ENCODE measurements around the gene PSMD7. TPM values are rescaled to one million over a fixed set of nuclear protein-coding genes. Genes with fewer than 3 reads are reported as not detected.
A peak's percentile ranks its signal among the peaks of the same experiment; 100 is the strongest.

The PSMD7 gene
- total and polyA plus RNA-seq, 2 of the 13 experiments (the other 11 are each of a cell fraction or from before 2014, with no cell fraction given): 105 to 224 TPM

- no peak for TF ChIP-seq HMGXB4 (CRISPR knock-in tag; IDR thresholded peaks at IDR 0.05; ENCODE audit: borderline replicate concordance in 1 of 2, low read depth in 1 of 2)
Measured at GRCh38 chr16:74296104-74296431, 546 bp upstream of the PSMD7 start (continued).

- Histone ChIP-seq H3K4me2 (ENCODE audit: low read depth, low read length) (peak overlapping the region; percentile 96), H3K36me3 (replicated peaks in 1 of 2; ENCODE audit: control insufficient read depth in 1 of 2, insufficient read depth in 2 of 2, low read length in 2 of 2) (peaks cover 8 to 40% of the 10 kb centered on the region in 2 experiments), H2AFZ (ENCODE audit: low read length) (no peak overlapping the region), H4K20me1 (ENCODE audit: insufficient read depth, low read length) (no peaks in the 10 kb centered on the region), H3K9ac (ENCODE audit: insufficient read depth, low read depth, low read length) (peak overlapping the region; percentile 99), H3K27me3 (ENCODE audit: control insufficient read depth in 1 of 2, insufficient read depth in 2 of 2, low read length in 2 of 2) (no peaks in the 10 kb centered on the region; a peak in 1 of 5 replicates), H3K79me2 (ENCODE audit: insufficient read depth, low read length) (peaks cover 34% of the 10 kb centered on the region), H3K27ac (ENCODE audit: extremely low read length, insufficient read depth, low read length) (peak overlapping the region; percentile 84), H3K4me3 (replicated peaks in 1 of 3; ENCODE audit: insufficient read depth in 1 of 3, low read depth in 2 of 3, low read length in 3 of 3) (peak overlapping the region; percentile 82 to 99 (median 95)), H3K9me3 (ENCODE audit: low read length) (peaks cover under 1% of the 10 kb centered on the region; the same call in 1 of the 2 replicates), H3K4me1 (ENCODE audit: insufficient read depth, low read length) (peaks cover 58% of the 10 kb centered on the region)
- in situ Hi-C loops (cut with HindIII; ENCODE audit: extremely low pct_ligation_motif_present, low pct_unique_long_range_greater_than_20kb): no loop called here
- CTCF ChIA-PET (ENCODE audit: low intra/inter-chr PET ratio, low total read pairs): no interaction called here
- 1% methylated on average over 22 of the region's 27 CpGs for WGBS (ENCODE audit: low lambda C conversion rate)
- POLR2A ChIA-PET: interaction anchor here (0.6 to 2.2 kb wide), 6 partner anchors 8 to 1011 kb away, joined by 3 to 11 read pairs (median 4); partner anchors contain the start of gene GLG1
- ATAC-seq (peak; percentile 49), DNase-seq (ENCODE audit: low spot score) (peak; percentile 24), FAIRE-seq (no peak)
- BruUV-seq (replicated peaks): TSS peak; percentile 53
- intact Hi-C loops (cut with micrococcal nuclease; ENCODE audit: unreplicated experiment): no loop called here
- TF ChIP-seq TOE1 (CRISPR knock-in tag; IDR thresholded peaks at IDR 0.05): no peak
- TF ChIP-seq GLI4 (CRISPR knock-in tag; IDR thresholded peaks at IDR 0.05; ENCODE audit: borderline replicate concordance): 0 out of 2 replicates have a peak, but pooled peaks have one; percentile 15
- TF ChIP-seq REXO4 (CRISPR knock-in tag; IDR thresholded peaks at IDR 0.05; ENCODE audit: borderline replicate concordance): no peak
- TF ChIP-seq ZNF777 (CRISPR knock-in tag; IDR thresholded peaks at IDR 0.05): 0 out of 2 replicates have a peak, but pooled peaks have one; percentile 2
- TF ChIP-seq MZF1 (CRISPR knock-in tag; IDR thresholded peaks at IDR 0.05; ENCODE audit: borderline replicate concordance): 0 out of 2 replicates have a peak, but pooled peaks have one; percentile 1
- TF ChIP-seq, protein P1, sequence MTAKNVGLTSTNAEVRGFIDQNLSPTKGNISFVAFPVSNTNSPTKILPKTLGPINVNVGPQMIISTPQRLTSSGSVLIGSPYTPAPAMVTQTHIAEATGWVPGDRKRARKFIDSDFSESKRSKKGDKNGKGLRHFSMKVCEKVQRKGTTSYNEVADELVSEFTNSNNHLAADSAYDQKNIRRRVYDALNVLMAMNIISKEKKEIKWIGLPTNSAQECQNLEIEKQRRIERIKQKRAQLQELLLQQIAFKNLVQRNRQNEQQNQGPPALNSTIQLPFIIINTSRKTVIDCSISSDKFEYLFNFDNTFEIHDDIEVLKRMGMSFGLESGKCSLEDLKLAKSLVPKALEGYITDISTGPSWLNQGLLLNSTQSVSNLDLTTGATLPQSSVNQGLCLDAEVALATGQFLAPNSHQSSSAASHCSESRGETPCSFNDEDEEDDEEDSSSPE (CRISPR knock-in tag; IDR thresholded peaks at IDR 0.05): no peak
- TF ChIP-seq ARID5B (CRISPR knock-in tag; IDR thresholded peaks at IDR 0.05): no peak
- TF ChIP-seq ZNF432 (CRISPR knock-in tag; IDR thresholded peaks at IDR 0.05; ENCODE audit: borderline replicate concordance): no peak
- peak; percentile 67 for TF ChIP-seq NAIF1 (CRISPR knock-in tag; IDR thresholded peaks at IDR 0.05; ENCODE audit: borderline replicate concordance)
- no peak for TF ChIP-seq CENPBD1 (CRISPR knock-in tag; IDR thresholded peaks at IDR 0.05; ENCODE audit: borderline replicate concordance, low read depth)
- peak; percentile 85 for TF ChIP-seq ZNF501 (CRISPR knock-in tag; IDR thresholded peaks at IDR 0.05)
- TF ChIP-seq EP300 (IDR thresholded peaks at IDR 0.05; ENCODE audit: low read depth in 2 of 2, low read length in 2 of 2): peak in 1 of 2 experiments; percentile 1; a peak in 1 of 4 replicates
- TF ChIP-seq EP300 (CRISPR knock-in tag; IDR thresholded peaks at IDR 0.05; ENCODE audit: borderline replicate concordance): no peak
Measured at GRCh38 chr16:74297145-74297665, 591 bp downstream of the PSMD7 start.

All from HepG2 (cell line).